PFSK-1 (cell line): ENCODE data around the gene SLC43A3.

ENCODE experiments used
- FOXP2 ChIP-seq: optimal IDR thresholded peaks from 2 replicates; pipeline ENCODE3; 2011; ENCODE audit warnings: borderline replicate concordance, control low read depth, inconsistent platforms; ENCODE audit not compliant: insufficient read depth; ENCODE audit errors: extremely low read length, extremely low read depth
- TAF1 ChIP-seq: IDR thresholded peaks from 2 replicates; pipeline ENCODE4 v1.6.1; 2012; ENCODE audit warnings: low read length, control low read depth, borderline replicate concordance; ENCODE audit not compliant: insufficient read depth

DNA sequence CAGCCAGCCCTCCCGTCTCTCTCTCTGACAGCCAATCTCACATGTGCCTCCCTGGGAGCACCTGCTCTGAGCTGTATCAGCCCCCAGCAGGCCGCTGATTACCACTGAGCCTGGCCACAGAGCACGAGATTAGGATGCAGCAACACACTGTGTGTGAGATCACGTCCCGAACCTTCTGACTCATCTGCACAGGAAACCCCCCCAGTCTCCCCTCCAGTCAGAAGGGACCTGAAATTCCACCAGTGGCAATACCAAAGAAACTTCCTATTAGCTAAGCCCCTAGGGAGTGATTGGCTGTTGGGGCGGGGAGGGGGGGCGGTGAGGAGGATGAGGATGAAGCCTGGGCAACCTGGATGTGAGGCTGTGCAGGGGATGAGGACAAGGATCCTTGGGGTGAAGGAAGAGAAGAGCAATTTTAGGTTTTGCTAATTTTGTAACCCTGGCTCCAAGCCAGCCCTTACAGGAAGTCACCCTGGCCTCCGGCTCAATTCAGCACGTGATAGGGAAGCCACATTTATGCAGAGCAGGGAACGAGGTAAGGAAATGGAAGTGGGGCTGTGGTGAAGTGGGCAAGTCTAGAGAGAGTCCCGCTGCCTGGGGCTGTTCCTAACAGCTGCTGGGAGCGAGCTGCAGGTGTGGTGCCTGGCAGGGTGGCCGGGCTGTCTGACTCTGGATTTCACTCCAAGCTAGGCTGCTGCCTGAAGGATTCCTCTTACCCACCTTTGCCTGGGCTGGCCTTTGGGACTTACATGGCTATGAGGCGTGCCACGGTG, 1.9 kb downstream of the SLC43A3 start:
- TF ChIP-seq TAF1 (no peak), FOXP2 (peak; percentile 85)
